Measurements from ENCODE around the gene ATF5. TPM values are rescaled to one million over a fixed set of nuclear protein-coding genes. Genes with fewer than 3 reads are reported as not detected.
A peak's percentile ranks its signal among the peaks of the same experiment; 100 is the strongest.

Gene ATF5
- total and polyA plus RNA-seq, 2 of the 13 experiments (the other 11 are each of a cell fraction or from before 2014, with no cell fraction given): 5.2 to 10.3 TPM

GRCh38 chr19:49937750-49938381 lies 8.9 kb downstream of the ATF5 start:
- BruUV-seq (replicated peaks): no TSS peak
- in situ Hi-C loops (cut with HindIII; ENCODE audit: extremely low pct_ligation_motif_present, low pct_unique_long_range_greater_than_20kb): loop anchor here (5.0 kb wide), 1 partner anchor 39 kb away; no protein-coding TSS in a partner anchor
- TF ChIP-seq ZBTB7B (CRISPR knock-in tag; IDR thresholded peaks at IDR 0.05) (0 out of 2 replicates have a peak, but pooled peaks have one; percentile 46), SMC3 (IDR thresholded peaks at IDR 0.05; ENCODE audit: low read length) (peak; percentile 89), TARDBP (CRISPR knock-in tag; IDR thresholded peaks at IDR 0.05) (peak; percentile 50; the same call in 1 of the 2 replicates), HNF4A (CRISPR knock-in tag; IDR thresholded peaks at IDR 0.05) (no peak), SOX5 (CRISPR knock-in tag; IDR thresholded peaks at IDR 0.05; ENCODE audit: borderline replicate concordance) (peak; percentile 24; the same call in 1 of the 2 replicates), RAD21 (CRISPR knock-in tag; IDR thresholded peaks at IDR 0.05) (peak; percentile 96), RXRA (CRISPR knock-in tag; IDR thresholded peaks at IDR 0.05) (no peak), NFE2 (CRISPR knock-in tag; IDR thresholded peaks at IDR 0.05) (no peak), KDM2A (CRISPR knock-in tag; IDR thresholded peaks at IDR 0.05; ENCODE audit: borderline replicate concordance, low read depth) (peak; percentile 77; the same call in 1 of the 2 replicates), SAP130 (CRISPR knock-in tag; IDR thresholded peaks at IDR 0.05; ENCODE audit: low read depth) (peak; percentile 36; the same call in 1 of the 2 replicates), HNF1B (CRISPR knock-in tag; IDR thresholded peaks at IDR 0.05) (peak; percentile 36; the same call in 1 of the 2 replicates), CTCF (CRISPR knock-in tag; IDR thresholded peaks at IDR 0.05) (peak; percentile 93), ZNF891 (CRISPR knock-in tag; IDR thresholded peaks at IDR 0.05) (peak; percentile 18; the same call in 1 of the 2 replicates), PCBP1 (IDR thresholded peaks at IDR 0.05; ENCODE audit: borderline replicate concordance, low read depth, low read length) (no peak), SALL1 (CRISPR knock-in tag; IDR thresholded peaks at IDR 0.05) (peak; percentile 31; the same call in 1 of the 2 replicates), ARNTL (CRISPR knock-in tag; IDR thresholded peaks at IDR 0.05) (0 out of 2 replicates have a peak, but pooled peaks have one; percentile 30), ONECUT2 (CRISPR knock-in tag; IDR thresholded peaks at IDR 0.05) (no peak), PRPF4 (IDR thresholded peaks at IDR 0.05; ENCODE audit: low read depth, low read length, poor library complexity, severe bottlenecking) (no peak), ZNF768 (CRISPR knock-in tag; IDR thresholded peaks at IDR 0.05) (peak; percentile 99), ZNF224 (CRISPR knock-in tag; IDR thresholded peaks at IDR 0.05) (0 out of 2 replicates have a peak, but pooled peaks have one; percentile 57), MIXL1 (CRISPR knock-in tag; IDR thresholded peaks at IDR 0.05) (0 out of 2 replicates have a peak, but pooled peaks have one; percentile 22)
- TF ChIP-seq, protein P1, sequence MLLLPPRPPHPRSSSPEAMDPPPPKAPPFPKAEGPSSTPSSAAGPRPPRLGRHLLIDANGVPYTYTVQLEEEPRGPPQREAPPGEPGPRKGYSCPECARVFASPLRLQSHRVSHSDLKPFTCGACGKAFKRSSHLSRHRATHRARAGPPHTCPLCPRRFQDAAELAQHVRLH (CRISPR knock-in tag; IDR thresholded peaks at IDR 0.05; ENCODE audit: borderline replicate concordance, low read depth): 0 out of 2 replicates have a peak, but pooled peaks have one; percentile 26

More at GRCh38 chr19:49937750-49938381, 8.9 kb downstream of the ATF5 start:
- no peak overlapping the region for H3K27ac ChIP-seq (ENCODE audit: extremely low read length, insufficient read depth, low read length)
- peak overlapping the region in 1 of 3 experiments; percentile 59; a peak in 2 of 6 replicates for H3K4me3 ChIP-seq (replicated peaks in 1 of 3; ENCODE audit: insufficient read depth in 1 of 3, low read depth in 2 of 3, low read length in 3 of 3)
- no peak overlapping the region for H3K9ac ChIP-seq (ENCODE audit: insufficient read depth, low read depth, low read length)
- ChIA-PET CTCF (ENCODE audit: low intra/inter-chr PET ratio, low total read pairs) (interaction anchor here (3.2 kb wide), 1 partner anchor 46 kb away, joined by 91 read pairs; no protein-coding TSS in a partner anchor), POLR2A (interaction anchor here (1.7 kb wide), 1 partner anchor 8 kb away, joined by 5 read pairs; no protein-coding TSS in a partner anchor)
- no peak overlapping the region for H2AFZ ChIP-seq (ENCODE audit: low read length)
- DNase-seq (ENCODE audit: low spot score) (peak; percentile 55), FAIRE-seq (peak; percentile 82), ATAC-seq (peak; percentile 81)
- H3K4me2 ChIP-seq (ENCODE audit: low read depth, low read length): peak overlapping the region; percentile 80
- intact Hi-C loops (cut with micrococcal nuclease; ENCODE audit: unreplicated experiment): loop anchor here (1.0 kb wide), 1 partner anchor 45 kb away; no protein-coding TSS in a partner anchor
- 9% methylated on average over 22 of the region's 35 CpGs for WGBS (ENCODE audit: low lambda C conversion rate)
- no peaks in the 10 kb centered on the region for H3K27me3 ChIP-seq (ENCODE audit: control insufficient read depth in 1 of 2, insufficient read depth in 2 of 2, low read length in 2 of 2)
- no peaks in the 10 kb centered on the region for H3K36me3 ChIP-seq (replicated peaks in 1 of 2; ENCODE audit: control insufficient read depth in 1 of 2, insufficient read depth in 2 of 2, low read length in 2 of 2)
- no peaks in the 10 kb centered on the region for H3K79me2 ChIP-seq (ENCODE audit: insufficient read depth, low read length)
- H4K20me1 ChIP-seq (ENCODE audit: insufficient read depth, low read length): no peaks in the 10 kb centered on the region
- H3K9me3 ChIP-seq (ENCODE audit: low read length): no peaks in the 10 kb centered on the region
- peaks cover 45% of the 10 kb centered on the region for H3K4me1 ChIP-seq (ENCODE audit: insufficient read depth, low read length)
